ENCODE data around the gene OTULIN.

GRCh38 chr5:14741131-14741530, 76.6 kb downstream of the OTULIN start:
- no peak for TF ChIP-seq EZH2phosphoT487 (IDR thresholded peaks at IDR 0.05; ENCODE audit: insufficient read depth, low read depth)
- no peak for TF ChIP-seq EZH2 (IDR thresholded peaks at IDR 0.05; ENCODE audit: insufficient read depth, poor library complexity, severe bottlenecking)

Measured in GM23248 (cell line).